Thyroid gland (tissue), 4 donors: ENCODE measurements around the gene SLC7A5.

Experiments
- CTCF ChIP-seq, 6 experiments: fragments of 200-600 bp in 3 of 6; fragments of 450-650 bp in 3 of 6; sonication (generic) in 3 of 6; IDR thresholded peaks; one replicate each; pipeline ENCODE4 v1.5.1; 2016 to 2019; ENCODE audit warnings: antibody characterized with exemption in 6 of 6, mild to moderate bottlenecking in 2 of 6, inconsistent platforms in 1 of 6, moderate library complexity in 1 of 6
- POLR2A ChIP-seq, 2 donors: fragments of 450-650 bp; IDR thresholded peaks; one replicate each; pipeline ENCODE4 v1.6.1; 2017; ENCODE audit warnings: antibody characterized with exemption in 2 of 2, mild to moderate bottlenecking in 2 of 2, moderate library complexity in 1 of 2

GRCh38 chr16:87874639-87875427 lies 5.5 kb upstream of the SLC7A5 start:
- no peak for TF ChIP-seq CTCF (IDR thresholded peaks at IDR 0.05)
- no peak for TF ChIP-seq POLR2A (IDR thresholded peaks at IDR 0.05)
